ENCODE data around the gene TMEM178A.
"Not testable (repeated sequence)": the region's sequence is repeated elsewhere in the genome, so short reads cannot be mapped to it uniquely, and the experiment has no call there.

TMEM178A gene

GRCh38 chr2:39649511-39649910 lies 16.2 kb upstream of the TMEM178A start:
- DNase-seq, result no peak

- no peak for DNase-seq
Observed at GRCh38 chr2:39650468-39650867, 15.2 kb upstream of the TMEM178A start.

- DNase-seq, result not testable (repeated sequence)
Observed at GRCh38 chr2:39656215-39656614, 9.5 kb upstream of the TMEM178A start.

GRCh38 chr2:39657287-39657937 lies 8.3 kb upstream of the TMEM178A start:
- no peak for DNase-seq

GRCh38 chr2:39658371-39658770 lies 7.3 kb upstream of the TMEM178A start:
- DNase-seq, result no peak

- DNase-seq, result no peak
Observed at GRCh38 chr2:39659765-39660611, 5.7 kb upstream of the TMEM178A start.

GRCh38 chr2:39660612-39661236 lies 5.0 kb upstream of the TMEM178A start:
- DNase-seq, result no peak

- DNase-seq, result no peak
Observed at GRCh38 chr2:39661826-39662225, 3.9 kb upstream of the TMEM178A start.

- DNase-seq, result no peak
Observed at GRCh38 chr2:39663187-39663930, 2.4 kb upstream of the TMEM178A start.

- DNase-seq, result no peak
Observed at GRCh38 chr2:39664232-39664887, 1.4 kb upstream of the TMEM178A start.

GRCh38 chr2:39664888-39665591 lies 677 bp upstream of the TMEM178A start:
- DNase-seq, result no peak

- DNase-seq, result no peak
Observed at GRCh38 chr2:39666491-39667101, 879 bp downstream of the TMEM178A start.

GRCh38 chr2:39667104-39667885 lies 1.6 kb downstream of the TMEM178A start:
- DNase-seq, result no peak

- no peak for DNase-seq
Observed at GRCh38 chr2:39667886-39668276, 2.2 kb downstream of the TMEM178A start.

GRCh38 chr2:39668576-39669080 lies 2.9 kb downstream of the TMEM178A start:
- no peak for DNase-seq

GRCh38 chr2:39671604-39672003 lies 5.9 kb downstream of the TMEM178A start:
- no peak for DNase-seq

GRCh38 chr2:39673018-39673417 lies 7.3 kb downstream of the TMEM178A start:
- DNase-seq, result no peak

- no peak for DNase-seq
Observed at GRCh38 chr2:39676342-39676741, 10.6 kb downstream of the TMEM178A start.

- DNase-seq, result no peak
Observed at GRCh38 chr2:39678170-39678569, 12.5 kb downstream of the TMEM178A start.

GRCh38 chr2:39679805-39680204 lies 14.1 kb downstream of the TMEM178A start:
- DNase-seq, result no peak
